ENCODE results near the gene ZKSCAN3.
"Not testable (repeated sequence)": the region's sequence is repeated elsewhere in the genome, so short reads cannot be mapped to it uniquely, and the experiment has no call there.

Gene ZKSCAN3

DNA sequence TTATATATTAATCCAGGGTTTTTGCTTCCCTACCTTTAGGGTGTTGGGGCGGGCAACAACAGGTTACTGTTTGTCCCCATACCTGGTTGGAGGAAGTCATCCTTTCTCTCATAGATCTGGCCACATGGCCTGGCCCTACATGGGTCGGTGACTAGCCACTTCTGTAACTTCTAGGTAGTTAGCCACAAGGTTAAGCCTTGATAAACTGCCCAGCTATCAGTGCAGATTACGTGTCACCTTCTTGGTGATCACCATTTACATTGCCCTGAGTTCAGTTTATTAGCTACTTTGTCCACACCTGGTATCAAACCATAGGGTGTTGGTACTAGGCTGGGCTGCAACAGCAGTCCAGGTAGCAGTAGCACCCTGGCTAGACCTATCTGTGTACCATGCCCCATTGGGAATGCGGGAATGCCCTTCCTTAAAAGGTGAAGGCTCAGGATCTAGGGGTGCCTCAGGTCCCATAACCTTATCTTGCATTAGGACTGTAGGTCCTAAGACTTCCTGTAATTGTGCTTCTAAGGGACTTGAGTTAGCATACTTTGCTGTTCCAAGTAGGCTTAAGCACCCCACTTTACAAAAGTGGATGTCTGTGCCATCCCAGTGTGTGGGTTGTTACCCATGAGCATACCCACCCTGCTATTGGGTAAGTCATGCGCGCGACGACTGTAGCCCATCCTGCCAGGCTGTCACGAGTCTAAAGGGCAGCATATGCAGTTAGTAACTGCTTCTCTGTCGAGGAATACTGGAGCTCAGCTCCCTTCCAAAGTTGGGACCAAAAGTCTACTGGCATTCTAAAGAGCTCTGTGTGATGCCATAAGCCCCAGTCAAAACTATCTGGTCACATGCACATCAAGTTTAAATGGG lies 5.2 kb downstream of the ZKSCAN3 start:
- Histone ChIP-seq H3K9ac (no peak overlapping the region), H3K79me2 (peaks cover 2% of the 10 kb centered on the region)

DNA sequence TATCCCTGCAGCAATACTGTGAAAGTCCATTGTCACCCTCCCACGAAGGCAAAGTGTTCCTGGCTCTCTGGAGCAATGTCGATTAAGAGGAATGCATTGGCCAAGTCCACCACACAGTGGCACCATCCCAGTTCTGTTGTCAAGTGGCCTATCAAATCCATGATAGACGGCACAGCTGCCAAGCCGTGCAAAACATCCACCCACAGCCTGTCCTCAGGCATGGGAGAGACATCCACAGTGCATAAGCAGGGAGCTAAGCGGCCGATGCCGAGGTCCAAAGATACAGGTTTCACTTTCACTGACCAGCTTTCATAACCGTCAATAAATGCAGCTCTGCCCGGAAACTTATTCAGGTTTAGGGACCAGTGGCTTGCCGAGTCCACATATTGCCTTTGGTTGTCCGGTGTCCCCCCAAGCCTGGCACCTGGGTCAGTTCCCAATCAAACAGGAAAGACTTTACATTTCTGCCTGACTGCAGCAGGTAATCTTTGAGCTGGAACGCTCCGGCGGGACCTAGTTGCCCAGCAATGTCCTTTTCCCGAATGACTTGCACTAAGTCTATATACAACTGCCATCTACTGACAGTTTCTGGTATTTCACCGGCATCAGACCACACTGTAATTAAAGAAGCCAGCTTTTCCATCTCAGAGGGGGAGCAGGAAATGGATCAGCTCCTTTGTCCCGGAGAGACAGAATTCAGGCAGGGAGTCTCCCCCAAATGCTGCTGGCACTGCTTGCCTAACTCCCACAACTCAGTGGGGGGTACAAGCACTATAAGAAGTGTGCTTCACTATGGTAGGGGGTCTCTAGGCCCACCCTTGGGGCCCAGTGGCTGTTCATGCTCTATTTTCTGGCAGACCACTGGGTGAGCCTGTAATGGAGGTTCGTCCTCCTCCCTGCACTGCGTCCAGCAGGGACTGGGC lies 6.3 kb downstream of the ZKSCAN3 start:
- Histone ChIP-seq H3K9ac (no peak overlapping the region), H2AFZ (peak overlapping the region; percentile 77), H3K4me3 (ENCODE audit: low read depth, low read length) (peak overlapping the region; percentile 81), H3K4me2 (ENCODE audit: low read length) (peak overlapping the region; percentile 96), H3K4me1 (peaks cover 8% of the 10 kb centered on the region), H3K36me3 (ENCODE audit: control insufficient read depth, insufficient read depth, low read length) (no peaks in the 10 kb centered on the region), H3K79me2 (peaks cover 2% of the 10 kb centered on the region), H3K9me3 (ENCODE audit: control insufficient read depth, low read length) (no peaks in the 10 kb centered on the region), H3K27ac (peak overlapping the region; percentile 68), H3K27me3 (ENCODE audit: control insufficient read depth, insufficient read depth, low read length) (no peaks in the 10 kb centered on the region)
- TF ChIP-seq, protein P1, sequence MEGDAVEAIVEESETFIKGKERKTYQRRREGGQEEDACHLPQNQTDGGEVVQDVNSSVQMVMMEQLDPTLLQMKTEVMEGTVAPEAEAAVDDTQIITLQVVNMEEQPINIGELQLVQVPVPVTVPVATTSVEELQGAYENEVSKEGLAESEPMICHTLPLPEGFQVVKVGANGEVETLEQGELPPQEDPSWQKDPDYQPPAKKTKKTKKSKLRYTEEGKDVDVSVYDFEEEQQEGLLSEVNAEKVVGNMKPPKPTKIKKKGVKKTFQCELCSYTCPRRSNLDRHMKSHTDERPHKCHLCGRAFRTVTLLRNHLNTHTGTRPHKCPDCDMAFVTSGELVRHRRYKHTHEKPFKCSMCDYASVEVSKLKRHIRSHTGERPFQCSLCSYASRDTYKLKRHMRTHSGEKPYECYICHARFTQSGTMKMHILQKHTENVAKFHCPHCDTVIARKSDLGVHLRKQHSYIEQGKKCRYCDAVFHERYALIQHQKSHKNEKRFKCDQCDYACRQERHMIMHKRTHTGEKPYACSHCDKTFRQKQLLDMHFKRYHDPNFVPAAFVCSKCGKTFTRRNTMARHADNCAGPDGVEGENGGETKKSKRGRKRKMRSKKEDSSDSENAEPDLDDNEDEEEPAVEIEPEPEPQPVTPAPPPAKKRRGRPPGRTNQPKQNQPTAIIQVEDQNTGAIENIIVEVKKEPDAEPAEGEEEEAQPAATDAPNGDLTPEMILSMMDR (IDR thresholded peaks at IDR 0.05): peak; percentile 90

More for the DNA sequence above, 5.2 kb downstream of the ZKSCAN3 start:
- peak overlapping the region; percentile 68 for H3K27ac ChIP-seq
- TF ChIP-seq, protein P1 (IDR thresholded peaks at IDR 0.05): no peak
- peak overlapping the region; percentile 81 for H3K4me3 ChIP-seq (ENCODE audit: low read depth, low read length)
- H3K36me3 ChIP-seq (ENCODE audit: control insufficient read depth, insufficient read depth, low read length): no peaks in the 10 kb centered on the region
- H3K4me1 ChIP-seq: peaks cover 8% of the 10 kb centered on the region
- H2AFZ ChIP-seq: no peak overlapping the region
- H3K4me2 ChIP-seq (ENCODE audit: low read length): peak overlapping the region; percentile 96
- H3K27me3 ChIP-seq (ENCODE audit: control insufficient read depth, insufficient read depth, low read length): no peaks in the 10 kb centered on the region
- no peaks in the 10 kb centered on the region for H3K9me3 ChIP-seq (ENCODE audit: control insufficient read depth, low read length)

DNA sequence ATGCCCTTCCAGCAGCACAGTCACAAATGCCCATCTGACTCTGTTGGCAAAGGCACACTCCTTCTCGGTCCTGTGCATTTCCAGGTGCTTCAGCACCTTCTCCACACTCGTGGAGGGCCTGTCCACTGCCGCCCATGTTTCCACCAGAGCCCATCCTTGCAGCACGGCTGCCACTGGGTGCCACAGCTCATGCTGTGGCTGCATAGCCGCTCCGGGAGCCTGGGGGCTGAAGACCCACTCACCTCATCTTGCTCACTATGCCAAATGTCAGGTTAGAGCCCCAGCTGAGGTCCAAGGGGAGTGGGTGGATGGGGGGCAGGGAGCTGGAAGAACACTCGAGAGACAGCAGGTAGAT lies 6.9 kb downstream of the ZKSCAN3 start:
- H3K4me1 ChIP-seq: peaks cover 6% of the 10 kb centered on the region
- TF ChIP-seq, protein P1 (IDR thresholded peaks at IDR 0.05): no peak
- no peak overlapping the region for H3K27ac ChIP-seq
- no peak overlapping the region for H3K4me3 ChIP-seq (ENCODE audit: low read depth, low read length)
- H3K79me2 ChIP-seq: peaks cover 2% of the 10 kb centered on the region
- no peak overlapping the region for H3K4me2 ChIP-seq (ENCODE audit: low read length)
- no peaks in the 10 kb centered on the region for H3K9me3 ChIP-seq (ENCODE audit: control insufficient read depth, low read length)
- H3K27me3 ChIP-seq (ENCODE audit: control insufficient read depth, insufficient read depth, low read length): no peaks in the 10 kb centered on the region
- H3K36me3 ChIP-seq (ENCODE audit: control insufficient read depth, insufficient read depth, low read length): no peaks in the 10 kb centered on the region
- H3K9ac ChIP-seq: no peak overlapping the region
- no peak overlapping the region for H2AFZ ChIP-seq

DNA sequence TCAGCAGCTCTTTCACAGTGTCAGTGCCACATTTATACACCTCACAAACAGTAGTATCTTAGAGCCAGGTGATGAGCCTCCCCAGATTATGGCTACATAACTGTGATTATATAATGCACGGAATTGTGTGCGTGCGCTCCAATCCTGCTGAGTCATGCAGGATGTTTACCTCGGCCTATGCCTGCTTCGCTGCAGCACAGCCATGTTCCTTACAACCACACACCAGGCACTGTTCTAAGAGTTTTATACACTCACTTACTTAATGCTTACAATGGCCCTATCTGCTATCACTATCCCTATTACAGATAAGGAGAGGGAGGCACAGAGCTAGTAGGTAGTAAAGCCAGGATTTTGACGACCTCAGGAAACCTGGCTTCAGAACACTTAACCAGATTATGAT lies 7.3 kb downstream of the ZKSCAN3 start:
- H2AFZ ChIP-seq: no peak overlapping the region
- no peaks in the 10 kb centered on the region for H3K36me3 ChIP-seq (ENCODE audit: control insufficient read depth, insufficient read depth, low read length)
- peaks cover 2% of the 10 kb centered on the region for H3K79me2 ChIP-seq
- H3K9me3 ChIP-seq (ENCODE audit: control insufficient read depth, low read length): no peaks in the 10 kb centered on the region
- no peak overlapping the region for H3K27ac ChIP-seq
- TF ChIP-seq, protein P1 (IDR thresholded peaks at IDR 0.05): no peak
- no peaks in the 10 kb centered on the region for H3K27me3 ChIP-seq (ENCODE audit: control insufficient read depth, insufficient read depth, low read length)
- no peak overlapping the region for H3K4me2 ChIP-seq (ENCODE audit: low read length)
- H3K4me3 ChIP-seq (ENCODE audit: low read depth, low read length): no peak overlapping the region
- no peak overlapping the region for H3K9ac ChIP-seq
- H3K4me1 ChIP-seq: peaks cover 6% of the 10 kb centered on the region

DNA sequence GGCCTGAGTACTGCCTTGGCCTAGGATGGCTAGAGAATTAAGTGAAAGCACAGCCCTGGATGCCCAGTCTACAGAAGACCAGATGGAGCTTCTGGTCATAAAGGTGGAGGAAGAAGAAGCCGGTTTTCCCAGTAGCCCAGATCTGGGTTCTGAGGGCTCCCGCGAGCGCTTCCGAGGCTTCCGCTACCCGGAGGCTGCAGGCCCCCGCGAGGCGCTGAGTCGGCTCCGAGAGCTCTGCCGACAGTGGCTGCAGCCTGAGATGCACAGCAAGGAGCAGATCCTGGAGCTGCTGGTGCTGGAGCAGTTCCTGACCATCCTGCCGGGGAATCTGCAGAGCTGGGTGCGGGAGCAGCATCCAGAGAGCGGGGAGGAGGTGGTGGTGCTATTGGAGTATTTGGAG lies 9.8 kb downstream of the ZKSCAN3 start:
- H3K36me3 ChIP-seq (ENCODE audit: control insufficient read depth, insufficient read depth, low read length); H3K4me3 ChIP-seq (ENCODE audit: low read depth, low read length); H3K9ac ChIP-seq; H3K27me3 ChIP-seq (ENCODE audit: control insufficient read depth, insufficient read depth, low read length); H3K9me3 ChIP-seq (ENCODE audit: control insufficient read depth, low read length); H2AFZ ChIP-seq; H3K4me1 ChIP-seq; H3K79me2 ChIP-seq; H3K4me2 ChIP-seq (ENCODE audit: low read length); H3K27ac ChIP-seq: not testable (repeated sequence)

Measured in parathyroid adenoma (tissue), 2 donors.